Activated naive CD4-positive, alpha-beta T cell treated with anti-CD3 and anti-CD28 coated beads for 36 hours (primary cell): ENCODE results near the gene TMA7B. TPM values are rescaled to one million over a fixed set of nuclear protein-coding genes. Genes with fewer than 3 reads are reported as not detected.

Source experiments
- CTCF ChIA-PET: fragments of 350-600 bp; sonication (Branson Sonifier 250); formaldehyde crosslinking; loops from one replicate; lab custom pipeline; 2021; ENCODE audit warnings: antibody characterized with exemption; lab: Charles Lee
- DNase-seq: peaks from one replicate; pipeline ENCODE4 v3.0.0-alpha.2; 2020
- H3K27ac Mint-ChIP-seq: one replicate; pipeline ENCODE4 v1.8.0; 2021; ENCODE audit warnings: mild to moderate bottlenecking, mixed read lengths
- H3K27me3 Mint-ChIP-seq: one replicate; pipeline ENCODE4 v1.8.0; 2021; ENCODE audit warnings: low read depth, mixed read lengths
- H3K36me3 Mint-ChIP-seq: one replicate; pipeline ENCODE4 v1.8.0; 2021; ENCODE audit warnings: low read depth, mixed read lengths
- H3K4me1 Mint-ChIP-seq: one replicate; pipeline ENCODE4 v1.8.0; 2021; ENCODE audit warnings: low read depth, mixed read lengths
- H3K4me3 Mint-ChIP-seq: one replicate; pipeline ENCODE4 v1.8.0; 2021; ENCODE audit warnings: mild to moderate bottlenecking, moderate library complexity, mixed read lengths
- H3K9me3 Mint-ChIP-seq: one replicate; pipeline ENCODE4 v1.8.0; 2021; ENCODE audit warnings: mixed read lengths
- intact Hi-C: fragments of 100-400 bp; cut with micrococcal nuclease; formaldehyde crosslinking; loops from one replicate; pipeline ENCODE4 v1.15.1; 2023
- total RNA-seq, 2 experiments: library from RNA; stranded (reverse); gene quantifications; one replicate each; pipeline ENCODE4 v1.2.3, GENCODE V29; 2021

The TMA7B gene
- total RNA-seq, 2 experiments from 2014 or later = 1.1 to 1.5 TPM

- Mint-ChIP-seq H3K27ac (no peak overlapping the region), H3K4me1 (peaks cover 1% of the 10 kb centered on the region), H3K4me3 (no peak overlapping the region), H3K27me3 (no peaks in the 10 kb centered on the region), H3K9me3 (no peaks in the 10 kb centered on the region), H3K36me3 (peaks cover 10% of the 10 kb centered on the region)
- CTCF ChIA-PET = interaction anchor here (0.6 kb wide), 1 partner anchor 16 kb away, joined by 4 read pairs; no protein-coding TSS in a partner anchor
- DNase-seq = no peak
- intact Hi-C loops = no loop called here
Measured at GRCh38 chr22:39967996-39968972, 8.1 kb downstream of the TMA7B start.

- intact Hi-C loops = no loop called here
- Mint-ChIP-seq H3K27ac (no peak overlapping the region), H3K4me3 (no peak overlapping the region), H3K4me1 (no peaks in the 10 kb centered on the region), H3K27me3 (no peaks in the 10 kb centered on the region), H3K9me3 (no peaks in the 10 kb centered on the region), H3K36me3 (peaks cover 11% of the 10 kb centered on the region)
- no peak for DNase-seq
- CTCF ChIA-PET = interaction anchor here (1.4 kb wide), 1 partner anchor 9 kb away, joined by 4 read pairs; no protein-coding TSS in a partner anchor
Measured at GRCh38 chr22:39970742-39971141, 10.5 kb downstream of the TMA7B start.

GRCh38 chr22:39972641-39973040 is 12.4 kb downstream of the TMA7B start:
- Mint-ChIP-seq H3K4me3 (no peak overlapping the region), H3K27ac (no peak overlapping the region), H3K4me1 (no peaks in the 10 kb centered on the region), H3K9me3 (no peaks in the 10 kb centered on the region), H3K36me3 (peaks cover 11% of the 10 kb centered on the region), H3K27me3 (no peaks in the 10 kb centered on the region)
- CTCF ChIA-PET = no interaction called here
- intact Hi-C loops = no loop called here
- no peak for DNase-seq

- Mint-ChIP-seq H3K9me3 (no peaks in the 10 kb centered on the region), H3K36me3 (peaks cover 11% of the 10 kb centered on the region), H3K27ac (no peak overlapping the region), H3K27me3 (no peaks in the 10 kb centered on the region), H3K4me1 (no peaks in the 10 kb centered on the region), H3K4me3 (no peak overlapping the region)
- DNase-seq = no peak
- CTCF ChIA-PET = no interaction called here
- intact Hi-C loops = no loop called here
Measured at GRCh38 chr22:39973656-39974055, 13.5 kb downstream of the TMA7B start.

- H3K36me3 Mint-ChIP-seq = peaks cover 11% of the 10 kb centered on the region
- no peaks in the 10 kb centered on the region for H3K9me3 Mint-ChIP-seq
- DNase-seq = no peak
- H3K4me3 Mint-ChIP-seq = no peak overlapping the region
- intact Hi-C loops = no loop called here
- no peak overlapping the region for H3K27ac Mint-ChIP-seq
- peaks cover 3% of the 10 kb centered on the region for H3K4me1 Mint-ChIP-seq
- no peaks in the 10 kb centered on the region for H3K27me3 Mint-ChIP-seq
- CTCF ChIA-PET = no interaction called here
Measured at GRCh38 chr22:39974065-39974464, 13.9 kb downstream of the TMA7B start.

- no peaks in the 10 kb centered on the region for H3K27me3 Mint-ChIP-seq
- intact Hi-C loops = no loop called here
- H3K4me1 Mint-ChIP-seq = peaks cover 21% of the 10 kb centered on the region
- CTCF ChIA-PET = no interaction called here
- H3K36me3 Mint-ChIP-seq = peaks cover 2% of the 10 kb centered on the region
- no peak overlapping the region for H3K4me3 Mint-ChIP-seq
- no peak overlapping the region for H3K27ac Mint-ChIP-seq
- DNase-seq = no peak
- no peaks in the 10 kb centered on the region for H3K9me3 Mint-ChIP-seq
Measured at GRCh38 chr22:39979048-39979447, 18.9 kb downstream of the TMA7B start.

- CTCF ChIA-PET = no interaction called here
- H3K27ac Mint-ChIP-seq = no peak overlapping the region
- H3K9me3 Mint-ChIP-seq = no peaks in the 10 kb centered on the region
- intact Hi-C loops = no loop called here
- DNase-seq = no peak
- no peak overlapping the region for H3K4me3 Mint-ChIP-seq
- H3K36me3 Mint-ChIP-seq = peaks cover 2% of the 10 kb centered on the region
- H3K4me1 Mint-ChIP-seq = peaks cover 21% of the 10 kb centered on the region
- H3K27me3 Mint-ChIP-seq = no peaks in the 10 kb centered on the region
Measured at GRCh38 chr22:39979458-39979857, 19.3 kb downstream of the TMA7B start.

- CTCF ChIA-PET = no interaction called here
- Mint-ChIP-seq H3K27me3 (no peaks in the 10 kb centered on the region), H3K9me3 (no peaks in the 10 kb centered on the region), H3K4me1 (peaks cover 30% of the 10 kb centered on the region), H3K27ac (no peak overlapping the region), H3K4me3 (no peak overlapping the region), H3K36me3 (no peaks in the 10 kb centered on the region)
- intact Hi-C loops = no loop called here
- DNase-seq = no peak
Measured at GRCh38 chr22:39980596-39980995, 20.4 kb downstream of the TMA7B start.

GRCh38 chr22:39983346-39983745 is 23.1 kb downstream of the TMA7B start:
- no peak for DNase-seq
- H3K27ac Mint-ChIP-seq = no peak overlapping the region
- CTCF ChIA-PET = no interaction called here
- no peaks in the 10 kb centered on the region for H3K36me3 Mint-ChIP-seq
- intact Hi-C loops = no loop called here
- H3K27me3 Mint-ChIP-seq = no peaks in the 10 kb centered on the region
- no peaks in the 10 kb centered on the region for H3K9me3 Mint-ChIP-seq
- H3K4me3 Mint-ChIP-seq = no peak overlapping the region
- H3K4me1 Mint-ChIP-seq = peaks cover 38% of the 10 kb centered on the region

- CTCF ChIA-PET = interaction anchor here (1.3 kb wide), 1 partner anchor 40 kb away, joined by 3 read pairs; no protein-coding TSS in a partner anchor
- no peak for DNase-seq
- Mint-ChIP-seq H3K27me3 (no peaks in the 10 kb centered on the region), H3K4me1 (peaks cover 35% of the 10 kb centered on the region), H3K36me3 (no peaks in the 10 kb centered on the region), H3K9me3 (no peaks in the 10 kb centered on the region), H3K27ac (no peak overlapping the region), H3K4me3 (no peak overlapping the region)
- intact Hi-C loops = no loop called here
Measured at GRCh38 chr22:39984006-39984405, 23.8 kb downstream of the TMA7B start.

GRCh38 chr22:39984746-39985145 is 24.5 kb downstream of the TMA7B start:
- no peaks in the 10 kb centered on the region for H3K36me3 Mint-ChIP-seq
- H3K4me1 Mint-ChIP-seq = peaks cover 29% of the 10 kb centered on the region
- H3K9me3 Mint-ChIP-seq = no peaks in the 10 kb centered on the region
- H3K4me3 Mint-ChIP-seq = no peak overlapping the region
- CTCF ChIA-PET = interaction anchor here (1.3 kb wide), 1 partner anchor 40 kb away, joined by 3 read pairs; no protein-coding TSS in a partner anchor
- no peak for DNase-seq
- H3K27me3 Mint-ChIP-seq = no peaks in the 10 kb centered on the region
- intact Hi-C loops = no loop called here
- H3K27ac Mint-ChIP-seq = no peak overlapping the region

- no peak overlapping the region for H3K4me3 Mint-ChIP-seq
- no peaks in the 10 kb centered on the region for H3K27me3 Mint-ChIP-seq
- peaks cover 22% of the 10 kb centered on the region for H3K4me1 Mint-ChIP-seq
- CTCF ChIA-PET = interaction anchor here (1.3 kb wide), 1 partner anchor 39 kb away, joined by 3 read pairs; no protein-coding TSS in a partner anchor
- intact Hi-C loops = no loop called here
- DNase-seq = peak; percentile 65
- H3K9me3 Mint-ChIP-seq = no peaks in the 10 kb centered on the region
- no peaks in the 10 kb centered on the region for H3K36me3 Mint-ChIP-seq
- H3K27ac Mint-ChIP-seq = no peak overlapping the region
Measured at GRCh38 chr22:39985383-39986035, 25.3 kb downstream of the TMA7B start.
